NOMO-1 treated with dmso at 0.1 percent for 144 hours (cell line): ENCODE measurements around the gene TOX3.

Experiments
- DNase-seq: peaks from one replicate; lab custom pipeline; 2025; ENCODE audit not compliant: unreplicated experiment; lab: John Stamatoyannopoulos, UW

Gene TOX3

DNA sequence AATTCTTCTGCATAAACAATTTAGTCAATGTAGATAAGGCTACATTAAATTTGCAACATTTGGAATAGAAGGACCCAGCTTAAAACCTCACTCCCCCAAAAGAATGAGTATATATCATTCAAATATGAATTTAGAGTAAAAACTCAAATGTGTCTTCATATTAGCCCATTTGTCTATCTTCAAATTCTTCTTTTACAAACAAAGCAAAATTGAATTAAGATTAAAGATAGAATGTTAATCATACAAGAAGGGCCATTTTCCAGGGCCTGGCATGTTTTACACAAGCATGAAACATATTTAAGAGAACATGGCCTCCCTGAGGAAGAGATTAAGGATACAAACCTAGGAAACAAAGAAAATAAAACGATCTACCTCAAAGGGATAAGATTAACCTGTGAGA lies 8.4 kb downstream of the TOX3 start:
- no peak for DNase-seq

DNA sequence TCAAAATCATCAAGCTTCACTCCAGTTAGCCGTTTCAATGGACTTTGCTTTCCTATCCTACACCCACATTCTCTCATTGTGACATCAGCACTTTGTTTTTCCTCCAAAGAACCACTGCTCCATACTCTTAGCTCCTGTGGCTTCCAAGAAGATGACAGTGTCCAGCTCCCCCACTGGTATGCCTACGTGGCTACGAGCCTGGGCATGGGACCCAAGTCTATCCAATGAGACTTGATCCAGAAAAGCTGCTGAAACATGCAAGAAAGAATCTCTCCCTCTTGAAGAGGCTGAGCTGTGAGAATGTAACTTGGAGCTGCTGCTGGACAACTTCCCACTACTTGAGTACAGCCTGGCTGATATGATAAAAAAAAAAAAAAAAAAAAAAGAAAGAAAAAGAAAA lies 9.4 kb downstream of the TOX3 start:
- DNase-seq, result no peak

DNA sequence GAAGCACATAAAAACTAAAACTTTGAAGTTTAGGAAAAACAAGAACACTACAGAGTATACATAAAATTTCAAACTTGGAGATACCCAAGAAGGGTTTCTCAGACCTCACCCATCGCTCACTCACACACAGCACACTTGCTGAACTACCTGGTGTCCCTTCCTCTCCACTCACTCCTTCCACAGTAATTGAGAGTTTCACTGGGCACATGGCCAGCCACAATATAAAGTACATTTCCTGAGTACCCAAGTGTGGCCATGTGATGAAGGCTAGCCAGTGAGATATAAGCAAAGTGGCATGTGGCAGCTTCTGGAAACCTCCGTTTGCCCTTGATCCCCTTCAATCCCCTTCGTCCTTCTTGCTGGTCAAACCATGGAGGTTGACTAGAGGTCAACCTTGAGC lies 11.9 kb downstream of the TOX3 start:
- DNase-seq, result no peak

DNA sequence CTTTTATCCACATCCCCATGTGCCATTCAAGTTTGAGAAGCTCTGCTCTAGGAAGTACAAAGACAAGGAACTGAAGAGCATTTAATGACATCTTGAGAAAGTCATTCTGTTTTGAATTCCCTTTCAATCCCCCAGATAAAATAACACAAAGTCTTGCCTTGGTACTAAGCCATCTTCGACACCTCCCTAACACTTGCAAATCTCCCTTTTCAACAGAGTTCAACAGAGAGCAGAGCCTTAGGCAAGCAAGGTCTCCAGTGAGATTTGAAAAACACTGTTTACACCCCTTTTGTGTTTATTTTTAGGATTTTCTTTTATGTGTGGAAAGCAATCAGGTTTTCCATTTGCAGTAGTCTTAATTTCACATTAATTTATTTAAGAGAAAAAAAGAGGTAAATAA lies 13.6 kb downstream of the TOX3 start:
- no peak for DNase-seq

DNA sequence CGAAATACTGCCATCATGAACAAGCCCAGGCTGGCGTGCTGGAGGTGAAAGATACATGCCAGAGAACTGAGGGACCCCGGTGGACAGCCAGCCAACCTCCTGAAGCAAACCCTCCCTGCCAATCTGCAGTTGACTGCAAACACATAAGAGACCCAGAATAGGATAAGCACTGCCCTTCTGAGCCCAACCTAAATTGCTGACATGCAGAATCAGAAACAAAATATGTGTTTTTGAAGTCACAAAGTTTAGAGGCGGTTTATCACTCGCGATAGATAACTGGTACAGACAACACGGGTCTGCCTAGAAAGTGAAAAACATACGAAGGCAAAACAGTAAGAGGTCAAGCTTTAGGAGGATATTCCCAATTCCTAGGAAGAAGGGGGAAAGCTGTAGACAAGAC lies 14.6 kb downstream of the TOX3 start:
- DNase-seq, result no peak

DNA sequence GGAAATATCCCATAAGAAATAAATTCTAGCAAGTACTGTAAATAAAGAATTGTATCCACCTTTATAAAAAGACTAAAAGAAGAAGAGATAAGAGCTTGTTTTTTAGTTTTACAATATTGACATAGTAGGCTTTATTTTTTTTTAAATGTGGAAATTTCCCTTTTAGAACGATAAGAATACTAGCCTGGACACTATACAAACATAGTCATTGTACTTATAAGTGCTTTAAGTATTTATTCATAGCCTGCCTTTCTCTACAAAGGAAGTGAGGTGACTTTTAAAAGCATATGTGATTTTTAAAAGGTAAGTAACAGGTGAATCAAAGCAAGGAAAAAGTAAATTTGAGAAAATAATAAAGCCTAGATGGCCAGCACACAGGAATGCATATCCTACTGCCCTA lies 17.7 kb downstream of the TOX3 start:
- DNase-seq, result no peak

DNA sequence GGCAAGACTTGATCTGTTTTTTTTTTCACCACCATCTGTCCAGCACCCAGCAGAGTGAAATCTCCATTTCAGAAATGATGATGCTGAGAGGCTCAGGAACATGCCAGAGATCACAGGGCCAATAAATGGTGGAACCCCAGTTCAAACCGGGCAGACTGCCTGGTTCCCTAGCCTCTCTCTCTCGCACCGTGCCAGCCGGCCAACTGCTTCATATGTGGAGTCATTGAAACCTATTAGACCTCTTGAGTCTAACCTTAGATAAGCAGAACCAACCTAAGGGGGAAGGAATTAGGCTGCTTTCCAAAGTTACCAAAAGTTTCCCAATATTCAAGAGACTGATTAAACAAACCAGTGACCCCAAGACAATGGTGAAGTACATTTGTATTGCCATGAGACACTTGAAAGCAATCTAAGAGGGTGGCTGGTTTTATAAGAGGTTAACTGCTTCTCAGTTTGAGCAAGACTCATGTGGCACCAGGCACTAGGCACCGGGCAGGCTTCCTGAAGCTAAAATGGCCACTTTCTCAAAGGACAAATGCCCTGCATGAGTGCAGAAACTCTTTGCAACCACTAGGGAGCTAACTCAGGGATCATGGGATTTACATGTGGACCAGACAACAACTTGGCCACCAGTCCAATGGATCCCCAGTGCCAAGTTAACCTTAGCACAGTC lies 18.4 kb downstream of the TOX3 start:
- DNase-seq, result no peak

DNA sequence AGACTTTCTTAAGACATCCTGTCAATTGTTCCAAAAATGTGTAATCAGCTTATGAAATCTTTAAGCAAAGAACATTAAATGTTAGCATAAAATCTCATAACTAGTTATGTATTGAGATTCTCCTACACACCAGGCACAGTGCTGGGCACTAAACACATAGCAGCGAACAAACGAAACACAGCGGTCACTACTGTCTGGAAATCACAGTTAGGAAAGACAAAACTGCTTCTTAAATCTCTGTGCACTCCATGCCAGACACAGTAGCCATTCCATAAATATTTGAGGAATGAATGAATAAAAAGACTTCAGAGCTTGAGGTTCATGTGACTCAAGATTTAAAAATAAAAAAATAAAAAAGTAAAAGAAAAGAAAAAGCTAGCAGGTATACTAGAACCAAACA lies 20.1 kb downstream of the TOX3 start:
- DNase-seq, result no peak

DNA sequence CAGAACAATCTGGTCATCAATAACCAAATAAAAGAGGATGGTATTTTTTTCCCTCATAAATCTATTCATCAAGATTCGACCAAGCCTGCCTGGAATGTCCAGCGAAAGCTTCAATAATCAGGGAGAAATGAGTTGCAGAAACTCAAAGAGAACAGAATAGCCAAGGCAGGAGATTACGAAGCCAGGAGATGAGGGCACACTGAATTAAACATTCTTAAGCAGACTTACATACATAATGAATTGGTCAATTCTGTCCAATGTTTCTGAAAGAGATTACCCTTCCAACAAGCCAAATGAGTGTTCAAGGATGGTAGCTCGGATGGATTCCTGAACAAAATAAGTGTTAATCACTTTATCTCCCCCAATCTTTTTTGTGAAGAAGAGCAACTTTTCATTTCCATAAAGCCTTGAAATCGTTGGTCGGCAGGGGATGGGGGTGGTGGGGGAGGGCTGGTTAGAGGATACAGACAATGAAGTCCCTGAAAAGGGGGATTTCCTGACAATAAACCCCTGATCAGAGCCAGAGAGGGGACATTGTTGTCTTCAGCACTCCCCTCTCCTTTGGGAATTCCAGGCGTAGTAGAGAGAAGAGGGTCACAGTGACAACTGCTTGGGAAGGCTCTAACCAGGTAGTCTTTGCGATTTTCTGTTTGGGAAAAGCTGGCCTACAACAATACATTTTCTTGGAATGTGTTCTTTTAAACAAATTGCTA lies 20.7 kb downstream of the TOX3 start:
- no peak for DNase-seq

DNA sequence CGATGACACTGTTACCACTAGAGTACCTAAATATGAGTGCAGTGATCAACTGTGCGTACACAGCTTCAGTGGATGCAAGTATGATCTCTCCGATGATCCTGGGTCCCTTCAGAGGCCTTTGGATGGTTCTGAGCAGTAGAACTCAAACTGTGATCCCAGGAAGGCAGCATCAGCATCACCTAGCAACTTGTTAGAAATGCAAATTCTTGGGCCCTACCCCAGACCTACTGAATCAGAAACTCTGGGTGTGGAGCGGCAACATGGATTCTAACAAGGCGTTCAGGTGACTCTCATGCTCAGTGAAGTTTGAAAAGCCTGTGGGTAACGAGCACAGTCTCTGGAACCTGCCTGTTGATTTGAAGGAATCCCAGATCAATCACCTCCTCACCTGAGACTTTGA lies 25.4 kb downstream of the TOX3 start:
- DNase-seq, result no peak

DNA sequence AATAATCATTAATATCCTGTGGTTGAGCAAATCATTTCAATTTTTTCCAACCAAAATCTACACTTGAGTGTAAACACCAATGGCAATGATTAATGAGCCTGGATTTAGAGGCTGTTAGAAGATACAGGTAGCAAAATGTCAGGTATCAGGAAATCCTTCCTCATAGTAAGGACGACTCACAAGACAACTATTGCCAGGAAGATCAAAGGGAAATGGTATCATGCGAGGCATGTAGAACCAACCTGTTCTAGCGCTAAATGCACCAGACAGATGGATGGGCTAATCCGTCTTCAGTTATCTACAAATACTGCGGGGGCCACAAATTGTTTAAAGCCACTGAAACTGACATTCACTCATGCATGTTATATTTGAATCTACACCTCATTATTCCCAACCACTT lies 28.1 kb downstream of the TOX3 start:
- no peak for DNase-seq

DNA sequence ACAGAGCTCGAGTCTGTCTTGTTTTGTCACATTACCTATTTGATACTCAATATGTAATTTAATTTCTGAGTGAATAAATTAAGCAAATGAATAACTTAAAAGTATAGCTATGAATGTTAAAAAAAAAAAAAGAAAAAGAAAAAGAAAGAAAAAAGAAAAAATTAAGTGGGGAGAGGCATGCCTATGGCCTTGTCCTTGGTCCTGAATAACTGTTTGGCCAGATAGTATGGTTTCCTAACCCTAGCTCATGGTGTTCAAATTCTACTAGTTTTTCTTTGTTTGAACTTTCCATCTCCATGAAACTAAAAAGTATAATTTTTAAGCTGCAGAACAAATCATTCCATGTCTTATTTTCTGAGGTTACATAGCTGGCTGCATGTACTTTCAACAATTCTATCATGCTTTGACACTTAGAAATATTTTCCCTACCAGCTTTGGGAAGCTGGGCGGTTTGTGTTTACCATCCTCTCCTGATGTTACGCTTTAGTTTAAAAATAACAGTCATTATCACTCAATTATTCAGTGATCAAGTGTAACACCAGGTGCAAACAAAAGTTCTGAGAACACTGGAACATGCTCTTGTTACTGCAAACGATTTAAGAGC lies 31.8 kb downstream of the TOX3 start:
- no peak for DNase-seq

DNA sequence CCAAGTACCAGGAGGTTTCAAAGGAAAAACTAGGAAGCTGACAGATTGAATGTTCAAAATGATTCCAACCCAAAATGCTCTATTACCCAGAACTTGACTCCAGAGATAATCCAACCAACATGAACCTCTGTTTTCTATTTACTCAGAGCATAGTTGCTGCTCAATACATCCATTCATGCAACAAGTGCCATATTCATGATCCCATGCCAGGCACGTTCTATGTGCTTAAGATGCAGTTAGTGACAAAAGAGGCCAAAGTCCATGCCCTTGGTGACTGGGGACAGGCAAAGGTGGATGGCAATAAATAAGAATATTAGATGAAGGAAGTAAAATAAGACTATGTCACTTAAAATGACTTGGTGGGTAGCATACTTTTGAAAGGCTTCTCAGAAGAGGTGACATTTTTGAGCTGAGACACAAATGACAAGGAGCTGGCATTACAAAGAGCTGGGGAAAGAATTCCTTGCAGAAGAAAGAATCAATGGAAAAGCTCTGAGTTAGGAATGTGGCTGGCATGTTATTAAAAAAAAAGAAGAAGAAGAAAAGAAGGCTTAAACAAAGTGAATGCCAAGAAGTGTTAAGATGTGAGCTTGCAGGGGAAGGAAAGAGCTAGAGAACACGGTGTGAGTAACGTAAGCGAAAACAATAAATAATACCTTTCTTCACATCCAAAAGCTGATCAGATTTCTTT lies 34.5 kb downstream of the TOX3 start:
- no peak for DNase-seq

DNA sequence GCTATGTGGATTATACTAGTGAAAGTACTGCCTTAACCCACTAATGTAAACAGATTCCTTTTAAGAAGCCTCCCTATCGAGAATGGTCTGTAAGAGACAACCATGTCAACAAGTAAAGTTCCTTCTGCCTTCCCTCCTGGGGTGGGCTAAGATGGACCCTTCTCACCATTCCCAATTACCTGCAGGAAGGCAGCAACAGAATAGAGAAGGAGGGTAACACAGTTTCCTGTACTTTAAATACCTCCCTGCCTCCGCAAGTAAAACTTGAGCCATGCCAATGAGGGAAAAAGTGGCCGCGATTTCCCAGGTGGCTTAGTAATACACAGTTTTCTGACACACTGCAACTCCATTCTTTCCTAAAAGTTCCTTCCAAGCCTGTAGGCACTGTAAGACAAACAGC lies 45.2 kb downstream of the TOX3 start:
- DNase-seq, result no peak

DNA sequence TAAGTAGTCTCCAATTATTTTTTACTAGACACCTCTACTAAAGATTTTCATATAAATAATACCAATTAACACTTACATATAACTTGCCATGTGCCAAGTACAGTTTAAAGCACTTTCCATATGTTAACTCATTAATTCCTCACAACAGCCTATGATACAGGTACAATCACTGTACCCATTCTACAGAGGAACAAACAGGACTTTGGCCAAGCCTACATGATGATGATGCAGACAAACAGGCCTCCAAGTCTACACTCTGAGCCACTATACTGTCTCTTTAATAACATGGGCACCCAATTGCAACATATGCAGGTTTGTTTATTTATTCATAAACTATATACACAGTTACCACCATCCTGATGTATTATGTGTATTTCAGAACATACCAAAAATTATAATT lies 46.0 kb downstream of the TOX3 start:
- no peak for DNase-seq

DNA sequence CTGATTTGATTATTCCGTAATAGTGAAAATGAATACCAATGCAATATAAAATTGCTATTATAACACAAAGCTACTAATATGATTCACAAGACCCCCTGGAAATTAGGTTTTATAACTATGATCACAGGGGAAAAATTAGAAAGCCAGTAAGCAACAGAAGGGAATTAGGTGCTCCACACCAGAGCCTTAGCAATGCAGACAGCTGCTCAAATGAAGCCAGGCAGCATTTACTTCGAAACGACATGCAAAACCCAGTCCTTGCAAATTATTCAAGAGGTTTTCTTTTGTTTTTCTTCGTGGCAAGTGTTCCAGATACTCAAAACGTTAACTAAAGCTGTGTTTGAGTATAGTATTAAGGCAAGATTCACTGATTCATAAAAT lies 47.9 kb downstream of the TOX3 start:
- no peak for DNase-seq

DNA sequence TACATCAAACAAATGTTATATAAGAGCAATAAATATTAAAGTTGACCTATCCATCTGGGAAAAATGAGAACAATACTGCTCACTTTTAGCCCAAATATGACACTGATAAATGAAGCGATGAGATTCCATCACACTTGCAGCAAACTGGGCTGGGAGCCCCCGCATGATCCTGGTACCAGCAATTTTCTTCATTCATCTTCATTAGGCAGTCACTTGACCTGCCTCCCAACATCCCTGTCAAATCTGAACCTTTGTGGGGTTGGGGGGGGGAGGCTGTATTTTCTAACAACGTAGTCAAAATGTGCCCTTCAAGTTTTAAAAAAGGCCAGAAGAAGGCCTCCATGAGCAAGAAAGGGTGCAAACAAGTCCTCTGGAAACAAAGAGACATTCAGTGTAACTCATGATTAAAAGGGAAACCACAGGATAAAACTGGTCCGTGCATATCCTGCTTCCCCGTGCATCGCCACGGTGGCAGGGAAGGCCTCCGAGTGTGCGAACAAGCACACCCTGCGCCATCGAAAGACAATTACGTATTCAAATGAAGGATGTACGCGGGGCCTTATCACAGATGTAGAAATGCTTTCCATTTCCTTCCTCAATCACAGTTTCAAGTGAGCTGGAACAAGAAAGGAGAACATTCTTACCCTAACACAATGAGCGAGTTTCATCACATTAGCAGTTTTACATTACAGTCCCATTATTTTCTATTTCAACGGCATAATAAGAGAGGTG lies 48.4 kb downstream of the TOX3 start:
- peak; percentile 20 for DNase-seq

DNA sequence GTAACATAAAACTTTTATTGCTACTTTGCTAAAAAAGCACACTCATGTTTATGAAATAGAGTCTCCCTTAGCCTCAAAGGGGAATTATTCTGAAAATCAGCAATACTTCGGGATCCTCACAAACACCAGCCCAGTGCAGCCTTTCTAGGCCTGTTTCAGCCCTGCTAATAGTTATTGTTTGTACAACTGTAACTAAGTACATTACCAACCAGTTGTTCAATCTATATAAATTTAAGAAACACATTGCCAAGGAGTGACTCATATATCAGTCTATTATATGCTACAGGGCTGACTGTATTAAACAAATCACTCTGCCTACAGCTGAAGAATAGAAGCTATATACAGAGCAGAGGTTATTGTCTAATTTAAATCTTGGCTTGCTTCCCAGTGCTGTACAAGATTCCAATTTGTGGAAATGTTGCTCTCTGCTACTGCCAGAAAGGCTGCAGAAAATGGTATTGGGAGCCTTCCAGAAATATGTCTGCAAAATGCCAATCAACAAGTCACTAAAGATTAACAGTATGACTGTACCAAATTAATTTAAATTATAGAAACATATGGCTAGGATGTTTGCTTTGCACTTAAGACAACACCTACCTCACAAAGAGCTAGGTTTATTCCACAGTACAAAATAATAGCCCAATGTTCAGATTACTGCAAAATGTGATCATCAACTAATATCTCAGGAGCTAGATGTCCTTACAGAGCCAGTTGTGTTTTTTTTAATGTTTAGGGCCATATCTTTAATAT lies 49.7 kb downstream of the TOX3 start:
- no peak for DNase-seq

DNA sequence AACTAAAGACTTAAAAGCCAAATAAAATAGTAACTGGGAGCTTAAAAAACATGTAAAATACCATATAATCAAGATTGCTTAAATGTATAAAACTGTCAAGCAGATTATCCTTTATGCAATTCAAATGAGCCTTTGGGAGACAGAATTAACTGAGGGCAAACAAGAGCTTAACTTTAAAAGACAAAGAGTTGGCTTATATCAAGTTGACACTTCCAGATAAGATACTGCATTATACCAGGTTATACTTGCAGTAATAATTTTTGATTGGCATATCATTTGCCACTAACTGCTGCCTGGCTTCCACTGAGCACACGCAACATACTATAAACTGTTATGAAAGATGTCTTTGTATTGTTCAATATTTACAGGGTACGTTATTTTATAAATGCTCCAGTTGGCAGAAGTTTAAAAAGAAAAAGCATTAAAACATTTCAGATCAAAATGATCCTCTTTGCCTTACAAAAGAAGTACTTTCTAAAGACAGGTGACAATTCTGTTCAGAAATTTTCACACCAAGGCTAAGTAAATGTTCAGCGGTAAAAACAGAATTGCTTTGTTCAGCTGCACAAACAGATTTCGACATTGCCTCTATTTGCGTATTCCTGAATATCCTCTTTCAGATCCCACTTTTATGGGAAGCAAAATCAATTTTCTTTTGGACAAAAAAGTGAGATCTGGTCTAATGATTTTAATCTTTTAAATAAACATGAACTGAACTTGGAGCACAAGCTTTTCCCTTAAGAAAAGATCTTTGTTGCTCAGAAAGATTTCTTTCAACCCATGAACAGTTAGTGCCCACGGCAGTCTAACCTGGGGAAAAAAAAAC lies 50.7 kb downstream of the TOX3 start:
- DNase-seq, result no peak

DNA sequence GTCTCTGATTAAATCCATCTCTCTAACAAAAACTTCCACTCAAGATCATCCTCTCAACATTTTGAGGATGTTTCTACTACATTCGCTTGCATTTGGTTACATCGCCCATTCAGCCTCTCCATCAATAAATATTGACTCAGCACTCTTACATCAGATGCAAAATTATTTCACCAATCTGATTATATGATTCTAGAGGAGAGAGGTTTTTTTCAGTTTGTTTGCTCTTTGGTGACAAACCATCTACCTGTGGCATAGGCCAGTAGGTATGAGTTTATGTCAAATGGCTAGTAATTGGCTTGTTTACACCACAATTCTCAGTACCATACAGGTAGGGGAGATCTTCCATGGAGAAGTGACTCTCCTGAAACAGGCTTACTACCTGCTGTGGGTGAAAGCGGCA lies 52.3 kb downstream of the TOX3 start:
- no peak for DNase-seq
